GM12891 (cell line): Measurements from ENCODE around the gene DCN.
"Not testable (repeated sequence)": the region's sequence is repeated elsewhere in the genome, so short reads cannot be mapped to it uniquely, and the experiment has no call there.

ENCODE experiments used
- DNase-seq: peaks from one replicate; pipeline ENCODE4 v3.0.0; 2011; ENCODE audit warnings: low spot score; ENCODE audit not compliant: insufficient read length
- FAIRE-seq: peaks from 2 replicates; lab custom pipeline; 2011; peaks lifted over from hg19 to GRCh38; lab: Jason Lieb, UNC
- PAX5 ChIP-seq: IDR thresholded peaks from 2 replicates; pipeline ENCODE4 v1.6.1; 2011; ENCODE audit warnings: low read length, moderate library complexity, mild to moderate bottlenecking; ENCODE audit not compliant: insufficient read depth, severe bottlenecking
- POLR2A ChIP-seq: IDR thresholded peaks from 2 replicates; pipeline ENCODE4 v1.6.1; 2011; ENCODE audit warnings: low read depth, low read length, control low read depth
- POLR2AphosphoS5 ChIP-seq: IDR thresholded peaks from 2 replicates; pipeline ENCODE4 v1.6.1; 2011; ENCODE audit warnings: low read depth, low read length, control low read depth
- POU2F2 ChIP-seq: IDR thresholded peaks from 2 replicates; pipeline ENCODE4 v1.6.1; 2011; ENCODE audit warnings: low read depth, mild to moderate bottlenecking, control low read depth, low read length, moderate library complexity
- SPI1 ChIP-seq: IDR thresholded peaks from 2 replicates; pipeline ENCODE4 v1.6.1; 2011; ENCODE audit warnings: low read depth, low read length, control low read depth
- TAF1 ChIP-seq: IDR thresholded peaks from 2 replicates; pipeline ENCODE4 v1.6.1; 2011; ENCODE audit warnings: low read depth, low read length, control low read depth

DCN gene

GRCh38 chr12:91211866-91212265, 29.2 kb upstream of the DCN start:
- TF ChIP-seq POLR2AphosphoS5 = no peak
- no peak for TF ChIP-seq SPI1
- no peak for TF ChIP-seq POLR2A
- no peak for TF ChIP-seq TAF1
- no peak for TF ChIP-seq PAX5
- no peak for TF ChIP-seq POU2F2
- no peak for DNase-seq
- no peak for FAIRE-seq

- no peak for DNase-seq
- TF ChIP-seq TAF1 = no peak
- no peak for TF ChIP-seq PAX5
- TF ChIP-seq POLR2A = no peak
- TF ChIP-seq POLR2AphosphoS5 = no peak
- no peak for TF ChIP-seq SPI1
- no peak for TF ChIP-seq POU2F2
- FAIRE-seq = no peak
These were observed 28.0 kb upstream of the DCN start for GRCh38 chr12:91210618-91211017.

- DNase-seq (no peak), FAIRE-seq (no peak)
- no peak for TF ChIP-seq POLR2AphosphoS5
- no peak for TF ChIP-seq POU2F2
- no peak for TF ChIP-seq SPI1
- no peak for TF ChIP-seq TAF1
- no peak for TF ChIP-seq PAX5
- TF ChIP-seq POLR2A = no peak
These were observed 27.5 kb upstream of the DCN start for GRCh38 chr12:91210144-91210543.

- not testable (repeated sequence) for FAIRE-seq, DNase-seq
These were observed 24.7 kb upstream of the DCN start for GRCh38 chr12:91207301-91207700.

GRCh38 chr12:91205811-91206210, 23.2 kb upstream of the DCN start:
- FAIRE-seq (no peak), DNase-seq (no peak)
- TF ChIP-seq SPI1 (no peak), PAX5 (no peak), POLR2A (no peak), POLR2AphosphoS5 (no peak), POU2F2 (no peak), TAF1 (no peak)

GRCh38 chr12:91204421-91204820, 21.8 kb upstream of the DCN start:
- no peak for DNase-seq
- FAIRE-seq = no peak
- TF ChIP-seq SPI1 = no peak
- no peak for TF ChIP-seq POU2F2
- no peak for TF ChIP-seq POLR2A
- TF ChIP-seq POLR2AphosphoS5 = no peak
- TF ChIP-seq TAF1 = no peak
- no peak for TF ChIP-seq PAX5

- FAIRE-seq = no peak
- no peak for DNase-seq
- TF ChIP-seq PAX5 (no peak), POLR2AphosphoS5 (no peak), POLR2A (no peak), TAF1 (no peak), POU2F2 (no peak), SPI1 (no peak)
These were observed 21.0 kb upstream of the DCN start for GRCh38 chr12:91203610-91204009.

GRCh38 chr12:91202390-91202789, 19.8 kb upstream of the DCN start:
- FAIRE-seq (no peak), DNase-seq (no peak)
- TF ChIP-seq SPI1 = no peak
- TF ChIP-seq PAX5 = no peak
- TF ChIP-seq POLR2AphosphoS5 = no peak
- no peak for TF ChIP-seq POLR2A
- TF ChIP-seq POU2F2 = no peak
- no peak for TF ChIP-seq TAF1

- no peak for TF ChIP-seq PAX5
- TF ChIP-seq POLR2A = no peak
- no peak for DNase-seq
- FAIRE-seq = no peak
These were observed 13.8 kb upstream of the DCN start for GRCh38 chr12:91196436-91196835.

- DNase-seq (no peak), FAIRE-seq (no peak)
These were observed 11.9 kb upstream of the DCN start for GRCh38 chr12:91194500-91194899.

GRCh38 chr12:91191513-91192111, 9.0 kb upstream of the DCN start:
- TF ChIP-seq POLR2AphosphoS5 = no peak
- no peak for TF ChIP-seq SPI1
- TF ChIP-seq PAX5 = no peak
- no peak for TF ChIP-seq POLR2A
- TF ChIP-seq POU2F2 = no peak
- no peak for TF ChIP-seq TAF1
- FAIRE-seq = no peak
- DNase-seq = no peak

More at GRCh38 chr12:91194500-91194899, 11.9 kb upstream of the DCN start:
- TF ChIP-seq TAF1 = no peak
